Pulmonary artery endothelial cell (primary cell): ENCODE results near the gene KIF13A. TPM values are rescaled to one million over a fixed set of nuclear protein-coding genes. Genes with fewer than 3 reads are reported as not detected.
A peak's percentile ranks its signal among the peaks of the same experiment; 100 is the strongest.
"Not testable (repeated sequence)": the region's sequence is repeated elsewhere in the genome, so short reads cannot be mapped to it uniquely, and the experiment has no call there.

Source experiments
- DNase-seq: peaks from one replicate; pipeline ENCODE4 v3.0.0-alpha.2; 2011; ENCODE audit warnings: low read depth, low spot score
- total RNA-seq: library from RNA; depleted of rRNA; stranded (reverse); fragments of >200 nt; gene quantifications from 2 replicates; pipeline ENCODE4 v1.2.3, GENCODE V29; 2014

KIF13A gene
- total RNA-seq, 1 donor from 2014 or later, result 71.7 TPM

GRCh38 chr6:17968876-17969275 lies 18.6 kb downstream of the KIF13A start:
- DNase-seq, result no peak

GRCh38 chr6:17967668-17968518 lies 19.5 kb downstream of the KIF13A start:
- DNase-seq, result no peak

DNA sequence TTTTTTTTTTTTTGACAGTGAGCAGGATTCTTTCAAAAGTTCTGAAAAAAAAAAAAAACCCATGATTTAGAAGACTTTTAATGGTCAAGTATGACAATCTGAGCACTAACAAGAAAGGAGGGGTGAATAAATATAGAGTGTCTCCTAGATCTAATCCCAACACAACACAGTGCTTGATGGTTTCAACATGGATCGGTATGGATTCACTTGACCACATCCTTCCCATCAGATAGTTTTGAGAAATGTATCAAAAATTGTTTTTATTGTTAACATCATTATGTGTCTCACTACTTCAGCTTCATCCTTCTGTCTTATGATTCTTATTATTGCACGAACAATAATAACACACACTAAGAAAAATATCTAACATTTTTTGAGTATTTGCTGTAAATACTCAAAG lies 21.0 kb downstream of the KIF13A start:
- DNase-seq, result no peak

- DNase-seq, result no peak
Measured at GRCh38 chr6:17965397-17965796, 22.0 kb downstream of the KIF13A start.

DNA sequence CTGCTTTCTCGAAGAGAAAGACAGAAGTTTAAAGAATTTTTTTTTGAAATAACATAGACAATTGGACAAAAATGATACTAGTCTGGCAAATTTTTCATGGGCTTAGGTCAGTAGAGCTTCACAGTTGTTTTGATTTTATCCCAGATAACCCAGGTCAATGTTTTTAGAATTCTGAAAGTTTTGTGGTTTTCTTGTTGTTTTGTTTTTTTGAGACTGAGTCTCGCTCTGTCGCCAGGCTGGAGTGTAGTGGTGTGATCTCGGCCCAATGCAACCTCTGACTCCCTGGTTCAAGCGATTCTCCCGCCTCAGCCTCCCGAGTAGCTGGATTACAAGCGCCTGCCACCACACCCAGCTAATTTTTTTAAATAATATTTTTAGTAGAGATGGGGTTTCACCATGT lies 22.8 kb downstream of the KIF13A start:
- DNase-seq, result no peak

- no peak for DNase-seq
Measured at GRCh38 chr6:17962436-17963031, 24.9 kb downstream of the KIF13A start.

GRCh38 chr6:17959302-17959701 lies 28.1 kb downstream of the KIF13A start:
- DNase-seq, result no peak

- no peak for DNase-seq
Measured at GRCh38 chr6:17957904-17958620, 29.4 kb downstream of the KIF13A start.

- DNase-seq, result no peak
Measured at GRCh38 chr6:17957498-17957897, 29.9 kb downstream of the KIF13A start.

DNA sequence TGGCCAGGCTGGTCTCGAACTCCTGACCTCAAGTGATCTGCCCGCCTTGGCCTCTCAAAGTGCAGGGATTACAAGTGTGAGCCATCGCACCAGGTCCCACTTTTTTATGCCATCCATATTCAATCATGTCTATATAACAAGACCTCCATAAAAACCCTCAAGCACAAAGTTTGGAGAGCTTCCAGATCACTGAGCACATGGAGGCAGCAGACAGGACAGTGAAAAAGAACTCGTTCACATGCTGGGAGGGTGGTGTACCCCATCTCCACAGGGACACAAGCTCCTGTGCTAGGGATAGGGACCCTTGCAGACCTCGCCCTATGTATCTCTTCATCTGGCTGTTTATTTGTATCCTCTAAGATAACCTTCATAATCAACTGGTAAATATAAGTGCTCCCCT lies 30.3 kb downstream of the KIF13A start:
- DNase-seq, result no peak

- no peak for DNase-seq
Measured at GRCh38 chr6:17950095-17950494, 37.3 kb downstream of the KIF13A start.

- no peak for DNase-seq
Measured at GRCh38 chr6:17949168-17949567, 38.3 kb downstream of the KIF13A start.

- DNase-seq, result no peak
Measured at GRCh38 chr6:17948725-17949124, 38.7 kb downstream of the KIF13A start.

DNA sequence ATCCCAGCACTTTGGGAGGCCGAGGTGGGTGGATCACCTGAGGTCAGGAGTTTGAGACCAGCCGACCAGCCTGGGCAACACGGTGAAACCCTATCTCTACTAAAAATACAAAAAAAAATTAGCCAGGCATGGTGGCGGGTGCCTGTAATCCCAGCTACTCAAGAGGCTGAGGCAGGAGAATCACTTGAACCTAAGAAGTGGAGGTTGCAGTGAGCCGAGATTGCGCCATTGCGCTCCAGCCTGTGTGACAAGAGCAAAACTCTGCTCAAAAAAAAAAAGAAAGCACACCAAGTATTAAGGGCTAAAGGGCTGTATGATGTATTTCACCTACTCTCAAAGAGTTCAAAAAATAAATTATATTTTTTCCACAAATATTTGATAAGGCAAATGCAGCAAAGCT lies 39.9 kb downstream of the KIF13A start:
- not testable (repeated sequence) for DNase-seq

DNA sequence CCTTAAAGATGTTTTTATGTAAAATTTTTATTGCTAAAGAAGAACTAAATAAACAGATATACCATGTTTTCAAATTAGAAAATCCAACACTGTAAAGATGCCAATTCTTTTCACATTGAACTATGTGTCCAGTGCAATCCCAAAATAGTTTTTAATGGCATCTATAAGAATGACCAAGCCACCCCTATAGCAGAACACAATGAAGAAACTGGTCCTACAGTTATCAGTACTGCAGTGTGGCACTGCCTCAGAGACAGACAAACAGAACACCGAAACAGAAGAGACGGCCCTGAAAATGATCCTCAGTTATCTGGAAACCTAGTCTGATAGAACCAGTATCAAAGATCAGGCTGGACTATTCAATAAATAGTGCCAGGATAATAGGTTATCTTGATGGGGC lies 41.9 kb downstream of the KIF13A start:
- no peak for DNase-seq

- peak; percentile 47 for DNase-seq
Measured at GRCh38 chr6:17945111-17945510, 42.3 kb downstream of the KIF13A start.

- no peak for DNase-seq
Measured at GRCh38 chr6:17941318-17941717, 46.1 kb downstream of the KIF13A start.

- no peak for DNase-seq
Measured at GRCh38 chr6:17940151-17940792, 47.2 kb downstream of the KIF13A start.

DNA sequence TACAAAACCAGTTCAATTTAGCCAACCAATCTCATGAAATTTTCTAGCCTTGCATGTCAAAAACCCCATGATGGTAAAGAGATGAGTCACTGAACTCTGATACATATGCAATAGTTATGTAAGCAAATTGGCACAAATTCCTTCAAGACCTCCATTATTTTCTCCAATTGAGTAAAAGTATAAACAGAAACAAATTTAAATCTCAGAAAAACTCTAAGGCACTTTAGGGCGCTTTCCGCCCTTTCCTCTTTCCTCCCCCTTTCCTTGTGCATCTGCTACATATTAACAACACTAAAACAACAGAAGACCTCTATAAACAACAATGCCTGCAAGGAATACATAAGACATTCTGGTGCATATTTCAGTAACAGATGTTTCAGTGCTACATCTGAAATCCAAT lies 48.5 kb downstream of the KIF13A start:
- DNase-seq, result no peak

DNA sequence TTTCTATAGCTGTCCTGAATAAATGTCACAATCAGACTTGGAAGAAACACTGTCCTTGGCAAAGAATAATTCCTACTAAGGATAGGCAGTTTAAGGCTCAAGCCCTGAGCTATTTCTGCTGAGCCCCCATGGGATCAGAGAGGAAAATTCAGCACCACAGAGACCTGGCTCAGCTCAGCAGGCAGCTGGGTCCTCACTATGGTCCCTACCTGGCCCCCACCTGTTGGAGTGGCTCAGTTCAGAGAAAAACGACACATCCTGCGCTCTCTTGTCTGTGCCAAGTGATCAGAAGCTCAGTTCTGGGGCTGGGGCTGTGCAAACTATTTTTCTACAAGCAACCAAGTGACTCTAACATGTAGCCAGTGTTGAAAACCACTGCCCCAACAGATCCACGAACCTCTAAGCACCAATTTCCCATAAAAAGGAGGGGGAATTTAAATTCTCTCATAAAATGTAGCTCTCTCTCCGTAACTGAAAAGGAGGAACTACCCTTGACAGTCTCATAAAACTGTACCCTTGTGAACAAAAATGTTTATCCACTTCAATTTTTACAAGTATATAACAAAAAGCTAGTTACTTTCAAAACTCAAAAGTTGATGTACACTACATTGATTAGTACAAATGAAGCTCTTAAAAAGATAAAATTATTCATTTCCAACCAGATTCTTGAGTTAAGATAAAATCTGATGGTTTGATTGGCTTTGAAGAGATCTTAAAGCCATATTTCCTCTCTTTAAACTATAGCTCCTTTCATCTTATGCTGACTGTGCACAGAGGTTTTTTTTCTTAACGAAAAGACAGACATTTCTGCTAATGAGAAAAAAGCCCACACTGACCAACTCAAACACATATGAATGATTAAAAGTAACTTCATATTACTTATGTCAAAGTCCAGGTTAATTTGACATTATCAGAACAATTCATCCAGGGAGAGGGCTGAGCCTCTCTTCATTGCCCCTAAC lies 52.0 kb downstream of the KIF13A start:
- no peak for DNase-seq

DNA sequence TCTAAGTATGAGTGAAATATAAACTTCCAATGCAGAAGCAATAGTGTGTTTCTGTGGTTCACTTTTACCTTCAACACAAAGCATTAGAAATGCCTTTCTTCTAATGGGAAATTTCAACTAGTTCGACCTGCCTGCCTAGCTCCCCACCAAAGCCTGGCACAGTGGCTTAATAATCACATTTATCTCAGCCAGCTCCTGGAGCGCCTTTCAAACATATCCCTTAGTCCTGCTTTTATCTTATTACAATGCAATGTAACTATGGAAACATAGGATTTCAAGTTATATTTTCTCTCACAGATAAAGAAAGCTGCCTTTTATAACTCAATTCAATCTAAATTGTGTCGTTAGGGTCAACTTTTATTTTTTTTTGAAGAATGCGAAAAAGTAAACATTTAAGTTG lies 53.7 kb downstream of the KIF13A start:
- no peak for DNase-seq
